Stimulated activated CD4-positive, alpha-beta T cell treated with anti-CD3 and anti-CD28 coated beads, Interleukin-2, amount 100 ng/mL, for 4 hours (primary cell): Measurements from ENCODE around the gene TBC1D22A.
"Not testable (repeated sequence)": the region's sequence is repeated elsewhere in the genome, so short reads cannot be mapped to it uniquely, and the experiment has no call there.

Experiments used
- DNase-seq: peaks from one replicate; pipeline ENCODE4 v3.0.0-alpha.2; 2020; ENCODE audit warnings: low read depth

TBC1D22A gene

GRCh38 chr22:46774253-46774979, 12.0 kb downstream of the TBC1D22A start:
- no peak for DNase-seq

GRCh38 chr22:46774980-46775849, 12.8 kb downstream of the TBC1D22A start:
- no peak for DNase-seq

- DNase-seq = no peak
Measured at GRCh38 chr22:46775850-46776826, 13.7 kb downstream of the TBC1D22A start.

GRCh38 chr22:46776876-46777608, 14.6 kb downstream of the TBC1D22A start:
- no peak for DNase-seq

- DNase-seq = no peak
Measured at GRCh38 chr22:46777609-46777970, 15.1 kb downstream of the TBC1D22A start.

GRCh38 chr22:46779023-46779422, 16.6 kb downstream of the TBC1D22A start:
- DNase-seq = no peak

- no peak for DNase-seq
Measured at GRCh38 chr22:46779651-46780050, 17.2 kb downstream of the TBC1D22A start.

GRCh38 chr22:46780453-46780852, 18.0 kb downstream of the TBC1D22A start:
- DNase-seq = no peak

GRCh38 chr22:46781291-46781690, 18.8 kb downstream of the TBC1D22A start:
- no peak for DNase-seq

GRCh38 chr22:46782200-46782599, 19.8 kb downstream of the TBC1D22A start:
- DNase-seq = not testable (repeated sequence)

GRCh38 chr22:46783721-46784120, 21.3 kb downstream of the TBC1D22A start:
- no peak for DNase-seq

- DNase-seq = no peak
Measured at GRCh38 chr22:46788441-46789172, 26.2 kb downstream of the TBC1D22A start.

- DNase-seq = no peak
Measured at GRCh38 chr22:46789992-46790391, 27.5 kb downstream of the TBC1D22A start.

- DNase-seq = peak; percentile 79
Measured at GRCh38 chr22:46791201-46791731, 28.8 kb downstream of the TBC1D22A start.

GRCh38 chr22:46792061-46792796, 29.8 kb downstream of the TBC1D22A start:
- DNase-seq = no peak

GRCh38 chr22:46792841-46793261, 30.4 kb downstream of the TBC1D22A start:
- no peak for DNase-seq

GRCh38 chr22:46793497-46793896, 31.0 kb downstream of the TBC1D22A start:
- DNase-seq = no peak

- DNase-seq = no peak
Measured at GRCh38 chr22:46794067-46794466, 31.6 kb downstream of the TBC1D22A start.

GRCh38 chr22:46794491-46794890, 32.0 kb downstream of the TBC1D22A start:
- DNase-seq = no peak

GRCh38 chr22:46795140-46795539, 32.7 kb downstream of the TBC1D22A start:
- no peak for DNase-seq
